HL-60 (cell line): Measurements from ENCODE around the gene SIGLEC12.

ENCODE experiments used
- CTCF ChIP-seq: IDR thresholded peaks from one replicate; pipeline ENCODE4 v1.5.1; 2011; ENCODE audit warnings: low read length, control low read depth, inconsistent platforms; ENCODE audit not compliant: insufficient read depth
- GABPA ChIP-seq: IDR thresholded peaks from 2 replicates; pipeline ENCODE4 v1.6.1; 2012; ENCODE audit warnings: low read depth
- POLR2AphosphoS5 ChIP-seq: IDR thresholded peaks from 2 replicates; pipeline ENCODE4 v1.6.1; 2012; ENCODE audit warnings: low read depth
- REST ChIP-seq: IDR thresholded peaks from 2 replicates; pipeline ENCODE4 v1.6.1; 2012; ENCODE audit warnings: low read depth; ENCODE audit not compliant: insufficient replicate concordance
- SPI1 ChIP-seq: IDR thresholded peaks from 2 replicates; pipeline ENCODE4 v1.6.1; 2012; ENCODE audit warnings: low read depth, mild to moderate bottlenecking, borderline replicate concordance

DNA sequence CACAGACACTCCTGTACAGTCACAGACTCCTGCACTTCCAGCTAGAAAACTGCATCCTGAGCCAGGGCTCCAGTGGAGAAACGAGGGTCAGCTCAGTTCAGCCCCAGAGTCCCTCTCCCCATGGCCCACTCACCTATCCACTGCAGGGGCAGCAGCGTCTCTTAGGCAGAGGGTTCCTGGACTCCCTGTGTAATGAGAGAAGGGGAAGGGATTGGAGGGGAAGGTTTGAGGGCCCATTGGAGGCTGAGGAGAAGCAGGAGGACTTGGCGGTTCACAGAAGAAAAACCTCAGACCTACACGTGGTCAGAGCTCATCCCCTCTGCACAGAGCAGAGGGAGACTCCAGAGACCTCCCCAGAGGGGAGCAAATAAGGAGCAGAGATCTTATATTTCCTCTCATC is 32.4 kb downstream of the SIGLEC12 start:
- TF ChIP-seq CTCF, result no peak
- TF ChIP-seq REST, result no peak
- TF ChIP-seq GABPA, result no peak
- no peak for TF ChIP-seq POLR2AphosphoS5
- TF ChIP-seq SPI1, result no peak
